ENCODE results near the gene SV2C.

DNA sequence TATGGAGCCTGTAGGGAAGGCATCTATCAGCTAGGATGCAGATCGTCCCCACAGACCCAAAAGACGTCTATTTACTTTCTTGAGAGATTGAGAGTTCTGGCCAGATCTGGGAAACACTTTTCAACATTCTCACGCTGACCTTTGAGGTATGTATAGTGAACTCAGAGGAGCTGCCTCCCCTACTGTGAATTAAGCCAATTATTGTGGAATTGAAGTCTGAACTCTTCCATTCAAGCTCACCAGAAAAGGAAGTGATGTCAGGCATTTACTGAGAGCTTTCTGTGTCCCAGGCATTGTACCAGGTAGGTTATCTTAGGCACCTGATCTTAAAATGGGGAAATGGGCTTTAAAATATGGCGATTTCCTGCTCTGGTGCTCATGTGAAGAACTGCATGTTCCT lies 136.5 kb downstream of the SV2C start:
- TF ChIP-seq EHMT2 (IDR thresholded peaks at IDR 0.05; ENCODE audit: borderline replicate concordance, low read depth, low read length) (no peak), GFI1 (CRISPR knock-in tag; IDR thresholded peaks at IDR 0.05; ENCODE audit: borderline replicate concordance) (no peak), SRSF4 (IDR thresholded peaks at IDR 0.05; ENCODE audit: low read depth, low read length, poor library complexity, severe bottlenecking) (no peak), MEIS2 (CRISPR knock-in tag; IDR thresholded peaks at IDR 0.05) (no peak), FIP1L1 (IDR thresholded peaks at IDR 0.05; ENCODE audit: borderline replicate concordance, insufficient read depth, low read depth, low read length) (no peak), SETDB1 (CRISPR knock-in tag; IDR thresholded peaks at IDR 0.05; ENCODE audit: borderline replicate concordance) (no peak), NR2F2 (IDR thresholded peaks at IDR 0.05; ENCODE audit: borderline replicate concordance, low read depth) (no peak)
- TF ChIP-seq, protein P1, sequence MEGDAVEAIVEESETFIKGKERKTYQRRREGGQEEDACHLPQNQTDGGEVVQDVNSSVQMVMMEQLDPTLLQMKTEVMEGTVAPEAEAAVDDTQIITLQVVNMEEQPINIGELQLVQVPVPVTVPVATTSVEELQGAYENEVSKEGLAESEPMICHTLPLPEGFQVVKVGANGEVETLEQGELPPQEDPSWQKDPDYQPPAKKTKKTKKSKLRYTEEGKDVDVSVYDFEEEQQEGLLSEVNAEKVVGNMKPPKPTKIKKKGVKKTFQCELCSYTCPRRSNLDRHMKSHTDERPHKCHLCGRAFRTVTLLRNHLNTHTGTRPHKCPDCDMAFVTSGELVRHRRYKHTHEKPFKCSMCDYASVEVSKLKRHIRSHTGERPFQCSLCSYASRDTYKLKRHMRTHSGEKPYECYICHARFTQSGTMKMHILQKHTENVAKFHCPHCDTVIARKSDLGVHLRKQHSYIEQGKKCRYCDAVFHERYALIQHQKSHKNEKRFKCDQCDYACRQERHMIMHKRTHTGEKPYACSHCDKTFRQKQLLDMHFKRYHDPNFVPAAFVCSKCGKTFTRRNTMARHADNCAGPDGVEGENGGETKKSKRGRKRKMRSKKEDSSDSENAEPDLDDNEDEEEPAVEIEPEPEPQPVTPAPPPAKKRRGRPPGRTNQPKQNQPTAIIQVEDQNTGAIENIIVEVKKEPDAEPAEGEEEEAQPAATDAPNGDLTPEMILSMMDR (CRISPR knock-in tag; IDR thresholded peaks at IDR 0.05): no peak
